A673 (cell line): ENCODE results near the gene PHLDB2.

Experiments
- CTCF ChIP-seq: fragments of 300-800, 200-600 bp; sonication (generic); conservative IDR thresholded peaks from 2 replicates; pipeline ENCODE4 v1.5.1; 2017; ENCODE audit warnings: low read depth, mild to moderate bottlenecking, antibody characterized with exemption, low read length, moderate library complexity, mixed read lengths
- EZH2 ChIP-seq: fragments of 200-600 bp; sonication (generic); IDR thresholded peaks from 2 replicates; pipeline ENCODE4 v1.6.1; 2017; ENCODE audit warnings: borderline replicate concordance, low read depth, mild to moderate bottlenecking, mixed read lengths, antibody characterized with exemption, low read length; ENCODE audit not compliant: poor library complexity, severe bottlenecking

DNA sequence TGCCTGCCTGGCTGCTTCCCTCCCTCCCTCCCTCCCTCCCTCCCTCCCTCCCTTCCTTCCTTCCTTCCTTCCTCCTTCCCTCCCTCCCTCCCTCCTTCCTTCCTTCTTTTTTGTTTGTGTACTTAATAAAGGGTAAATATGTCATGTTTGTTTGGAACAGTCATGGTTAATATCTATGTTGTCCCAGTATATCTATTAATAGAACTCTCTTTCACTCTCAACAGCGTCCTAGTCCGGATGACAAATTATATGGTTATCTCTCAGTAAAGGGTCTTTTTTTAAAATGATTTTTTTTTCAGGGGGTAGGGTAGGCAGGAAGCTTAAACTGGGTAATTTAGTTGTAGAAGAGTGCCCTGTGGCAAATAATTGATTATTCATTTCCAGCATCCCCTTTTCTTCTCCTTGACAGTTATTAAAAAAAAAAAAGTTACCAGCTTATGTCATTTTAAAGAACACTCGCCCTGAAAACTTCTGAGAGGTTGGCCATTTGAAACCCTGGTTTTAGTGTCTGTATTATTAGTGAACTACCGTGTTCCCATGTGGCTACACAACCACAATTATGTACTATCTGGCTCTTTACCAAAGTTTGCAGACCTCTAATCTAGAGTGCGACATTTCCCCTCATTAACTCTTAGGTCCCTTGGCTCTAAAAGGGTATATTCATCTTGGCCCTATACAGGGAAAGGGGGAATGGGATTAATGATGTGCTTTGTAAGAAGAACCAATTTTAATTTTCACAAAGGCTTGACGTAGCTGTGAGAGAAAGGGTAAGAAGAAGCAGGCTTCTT lies 153.3 kb downstream of the PHLDB2 start:
- TF ChIP-seq CTCF (no peak), EZH2 (no peak)
